HL-60/S4 (cell line): ENCODE data around the gene IL36RN.

Experiments used
- in situ Hi-C: fragments of 300-500 bp; cut with MboI; formaldehyde crosslinking; loops from 2 replicates; pipeline ENCODE4 v1.14.3; 2022; ENCODE audit warnings: low sequenced_read_pairs

The IL36RN gene

DNA sequence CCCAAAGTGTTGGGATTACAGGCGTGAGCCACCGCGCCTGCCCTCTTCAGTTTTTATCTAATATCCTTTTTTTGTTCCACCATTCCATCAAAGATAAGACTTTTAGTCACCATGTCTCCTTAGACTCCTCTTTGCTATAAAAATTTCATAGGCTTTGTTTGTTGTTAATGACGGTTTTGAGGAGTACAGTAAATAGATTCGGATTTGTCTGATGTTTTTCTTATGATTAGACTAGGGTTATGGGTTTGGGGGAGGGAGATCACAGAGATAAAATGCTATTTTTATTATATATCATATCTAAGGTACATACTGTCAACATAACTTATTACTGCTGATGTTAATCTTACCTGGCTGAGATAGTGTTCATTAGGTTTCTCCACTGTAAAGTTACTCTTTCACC lies 12.5 kb upstream of the IL36RN start:
- in situ Hi-C loops = no loop called here

DNA sequence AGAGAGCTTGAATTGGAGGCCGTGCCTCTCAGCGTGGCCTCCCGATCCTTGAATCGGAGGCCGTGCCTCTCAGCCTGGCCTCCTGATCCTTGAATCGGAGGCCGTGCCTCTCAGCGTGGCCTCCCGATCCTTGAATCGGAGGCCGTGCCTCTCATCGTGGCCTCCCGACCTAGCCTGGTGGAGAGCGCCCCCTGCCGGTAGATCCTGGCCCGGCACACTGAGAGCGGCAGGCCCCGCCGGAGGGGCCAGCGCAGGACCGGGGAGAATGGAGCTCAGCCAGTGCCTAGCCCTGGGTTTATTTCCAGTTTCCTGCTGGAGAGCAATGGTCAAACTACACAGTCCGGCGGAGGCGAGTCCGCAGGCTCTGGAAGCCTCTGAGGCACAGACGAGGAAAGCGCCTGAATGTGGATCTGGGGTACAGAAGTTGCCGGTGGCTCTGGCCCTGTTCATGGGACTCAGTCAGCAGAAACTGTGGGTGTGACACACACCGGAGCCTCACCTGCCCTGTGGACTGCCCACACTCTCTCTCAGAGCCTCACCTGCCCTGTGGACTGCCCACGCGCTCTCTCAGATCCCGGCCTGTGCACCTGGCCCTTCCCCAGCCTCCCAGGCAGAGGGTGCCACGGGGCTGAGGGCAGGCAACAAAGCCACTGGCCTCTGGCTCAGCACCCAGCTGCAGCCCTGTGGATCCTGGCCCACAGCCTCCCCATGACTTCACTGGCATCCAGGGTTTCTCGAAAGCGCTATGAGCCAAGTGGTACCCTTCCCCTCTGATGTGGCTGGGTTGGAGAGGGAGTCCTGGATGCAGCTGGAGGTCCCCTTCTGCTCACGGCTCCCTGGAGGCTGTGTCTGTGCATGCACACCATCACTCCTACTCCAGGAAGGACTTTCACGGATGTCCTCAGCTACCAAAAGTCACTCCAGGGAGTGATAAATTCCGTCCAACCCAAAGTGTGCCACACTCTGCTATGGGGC lies 7.8 kb upstream of the IL36RN start:
- in situ Hi-C loops = no loop called here

DNA sequence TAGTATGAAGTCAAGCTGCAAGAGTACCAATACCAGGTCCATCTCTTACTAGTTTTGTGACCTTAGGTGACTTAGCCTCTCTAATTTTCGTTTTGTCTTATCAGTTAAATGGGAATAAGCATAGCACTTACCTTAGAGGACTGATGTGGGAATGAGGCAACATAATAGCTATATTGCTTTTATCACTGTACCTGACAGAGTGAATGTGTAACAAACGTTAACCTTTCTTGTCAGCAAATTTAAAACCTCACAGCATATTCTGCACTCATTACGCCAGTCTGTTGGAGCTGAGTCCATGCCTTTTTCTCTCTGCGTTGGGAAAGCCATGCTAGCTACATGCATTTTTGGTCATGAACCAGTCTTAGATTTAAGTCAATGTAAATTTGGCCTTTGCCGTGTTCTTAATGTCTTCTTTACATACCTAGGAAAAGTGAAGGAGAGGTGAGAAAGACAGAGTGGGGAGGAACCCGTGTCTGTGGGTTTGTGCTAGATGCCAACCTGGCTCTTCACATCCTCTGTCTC lies 6.5 kb upstream of the IL36RN start, which contains the start of gene IL36B:
IL36B (minus strand) TSS at position 472 of the 522 bp plus-strand sequence.
- in situ Hi-C loops = no loop called here

DNA sequence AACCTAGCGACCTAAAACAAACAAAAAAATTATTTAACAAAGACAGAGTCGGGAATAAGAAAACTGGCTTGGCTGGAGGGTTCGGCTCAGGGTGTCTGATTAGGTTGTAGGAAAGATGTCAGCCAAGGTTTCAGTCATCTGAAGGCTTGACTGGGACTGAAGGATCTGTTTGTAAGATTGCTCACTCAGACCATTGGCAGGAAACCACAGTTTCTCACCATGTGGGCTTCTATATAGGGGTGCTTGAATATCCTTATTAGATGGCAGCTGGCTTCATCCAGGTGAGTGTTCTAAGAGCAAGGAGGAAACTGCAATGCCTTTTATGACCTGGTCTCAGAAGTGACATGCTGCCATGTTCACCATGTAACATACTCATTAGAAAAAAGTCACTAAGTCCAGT lies 5.3 kb upstream of the IL36RN start:
- in situ Hi-C loops = no loop called here

DNA sequence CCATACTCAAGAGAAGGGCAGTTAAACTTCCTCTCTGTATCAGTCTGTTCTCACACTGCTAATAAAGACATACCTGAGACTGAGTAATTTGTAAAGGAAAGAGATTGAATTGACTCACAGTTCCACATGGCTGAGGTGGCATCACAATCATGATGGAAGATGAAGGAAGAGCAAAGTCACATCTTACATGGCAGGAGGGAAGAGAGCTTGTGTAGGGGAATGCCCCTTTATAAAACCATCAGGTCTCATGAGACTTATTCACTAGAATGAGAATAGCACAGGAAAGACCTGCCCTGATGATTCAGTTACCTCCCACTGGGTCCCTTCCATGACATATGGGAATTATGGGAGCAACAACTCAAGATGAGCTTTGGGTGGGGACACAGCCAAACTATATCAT lies 4.9 kb upstream of the IL36RN start:
- in situ Hi-C loops = no loop called here

DNA sequence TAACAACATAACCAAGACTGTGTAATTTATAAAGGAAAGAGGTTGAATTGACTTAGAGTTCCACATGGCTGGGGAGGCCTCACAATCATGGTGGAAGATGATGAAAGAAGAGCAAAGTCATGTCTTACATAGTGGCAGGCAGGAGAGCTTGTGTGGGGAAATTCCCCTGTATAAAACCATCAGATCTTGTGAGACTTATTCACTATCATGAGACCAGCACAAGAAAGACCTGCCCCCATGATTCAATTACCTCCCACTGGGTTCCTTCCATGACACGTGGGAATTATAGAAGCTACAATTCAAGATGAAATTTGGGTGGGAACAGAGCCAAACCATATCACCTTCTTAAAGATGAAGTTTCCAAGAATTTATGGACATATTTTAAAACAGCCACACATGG lies 2.5 kb upstream of the IL36RN start:
- in situ Hi-C loops = no loop called here

DNA sequence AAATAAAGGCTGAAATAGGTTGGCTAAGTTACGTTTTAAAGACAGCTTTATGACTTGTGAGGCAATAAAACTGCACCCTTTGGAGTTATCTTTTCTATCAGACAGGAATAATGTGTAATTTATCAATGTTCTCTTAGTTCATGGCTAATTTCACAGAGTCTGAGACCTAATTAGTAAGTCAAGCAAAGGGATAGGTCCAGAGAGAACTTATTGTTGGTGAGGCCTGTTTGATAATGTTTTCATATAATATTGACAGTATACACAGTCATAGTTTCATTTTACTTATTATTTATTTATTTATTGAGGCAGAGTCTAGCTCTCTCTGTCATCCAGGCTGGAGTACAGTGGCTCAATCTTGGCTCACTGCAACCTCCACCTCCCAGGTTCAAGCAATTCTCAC lies 1.9 kb upstream of the IL36RN start:
- in situ Hi-C loops = no loop called here

DNA sequence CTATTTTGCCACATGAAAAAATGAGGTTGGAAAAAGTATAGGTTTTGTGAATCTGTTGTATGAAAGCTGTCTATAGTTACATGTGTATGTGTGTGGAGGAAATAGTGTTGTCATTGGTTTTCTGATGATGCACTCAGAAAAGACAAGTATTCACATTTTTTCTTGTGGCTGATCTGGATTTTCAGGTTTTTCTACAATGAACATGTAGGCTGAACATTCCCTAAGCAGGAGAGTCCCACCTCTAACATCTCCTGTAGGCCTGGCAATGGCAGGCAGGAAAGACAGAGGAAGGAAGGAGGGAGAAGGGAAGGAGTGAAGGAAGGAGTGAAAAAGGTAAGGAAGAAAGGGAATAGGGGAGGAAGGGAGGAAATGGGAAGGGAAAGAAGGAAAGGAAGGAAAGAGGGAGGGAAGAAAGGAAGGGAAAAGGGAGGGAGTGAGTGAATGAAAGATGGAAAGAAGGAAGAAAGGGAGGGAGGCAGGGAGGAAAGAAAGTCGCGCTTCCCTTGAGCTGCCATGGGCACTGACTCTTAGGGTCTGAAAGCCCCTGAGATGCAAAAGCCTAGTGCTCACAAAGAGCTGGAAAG lies 495 bp upstream of the IL36RN start:
- in situ Hi-C loops = no loop called here

DNA sequence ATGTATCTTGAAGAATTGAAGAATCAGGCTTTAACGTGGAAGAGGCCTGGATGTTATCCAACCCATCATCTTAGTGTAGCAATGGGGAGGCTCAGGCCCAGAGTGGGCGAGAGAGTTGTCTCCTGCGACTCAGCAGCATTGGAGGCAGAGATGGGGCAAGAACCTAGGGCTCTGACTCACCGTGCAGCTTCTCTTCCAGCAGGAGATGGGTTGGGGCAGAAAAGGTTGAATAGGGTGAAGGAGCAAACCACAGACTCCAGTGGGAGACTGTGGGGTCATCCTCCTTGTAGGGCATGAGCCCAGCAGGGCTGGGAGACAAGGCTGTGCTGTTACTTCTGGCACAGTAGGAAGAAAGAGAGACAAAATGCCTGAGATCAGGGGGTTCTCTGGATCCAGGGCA lies 1.4 kb downstream of the IL36RN start:
- in situ Hi-C loops = no loop called here

DNA sequence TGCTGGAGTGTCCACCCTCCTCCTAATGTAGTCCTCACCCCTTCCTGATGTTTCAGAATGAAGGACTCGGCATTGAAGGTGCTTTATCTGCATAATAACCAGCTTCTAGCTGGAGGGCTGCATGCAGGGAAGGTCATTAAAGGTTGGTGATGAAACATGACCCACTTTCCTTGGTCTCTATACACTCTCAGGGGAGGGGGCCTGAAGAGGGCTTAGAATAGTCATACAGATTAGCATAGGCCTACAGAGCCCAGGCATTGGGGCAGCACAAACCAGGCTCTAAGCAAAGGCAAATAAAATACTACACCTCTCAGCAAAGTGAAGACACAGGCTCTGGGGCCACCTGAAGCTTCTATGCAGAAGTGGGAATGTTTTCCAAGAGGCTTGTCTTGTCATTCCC lies 1.8 kb downstream of the IL36RN start:
- in situ Hi-C loops = no loop called here

DNA sequence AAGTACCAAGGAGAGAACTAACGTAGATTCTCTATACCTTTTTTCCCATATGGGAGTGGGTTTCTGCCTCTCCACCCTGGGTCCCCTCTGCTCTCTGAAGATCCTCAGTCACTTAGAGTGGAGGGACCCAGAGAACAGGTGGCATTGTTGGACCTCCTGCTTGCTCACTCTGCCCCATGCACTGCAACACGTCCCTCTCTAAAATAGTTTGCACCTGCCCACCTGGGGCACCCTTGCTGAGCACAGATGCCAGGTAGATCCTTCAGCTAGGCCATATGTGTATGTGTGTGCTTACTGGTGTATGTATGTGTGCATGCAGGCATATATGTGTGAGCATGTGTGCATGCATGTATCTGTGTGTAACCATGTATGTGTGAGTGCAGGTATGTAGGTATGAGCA lies 2.2 kb downstream of the IL36RN start:
- in situ Hi-C loops = no loop called here

DNA sequence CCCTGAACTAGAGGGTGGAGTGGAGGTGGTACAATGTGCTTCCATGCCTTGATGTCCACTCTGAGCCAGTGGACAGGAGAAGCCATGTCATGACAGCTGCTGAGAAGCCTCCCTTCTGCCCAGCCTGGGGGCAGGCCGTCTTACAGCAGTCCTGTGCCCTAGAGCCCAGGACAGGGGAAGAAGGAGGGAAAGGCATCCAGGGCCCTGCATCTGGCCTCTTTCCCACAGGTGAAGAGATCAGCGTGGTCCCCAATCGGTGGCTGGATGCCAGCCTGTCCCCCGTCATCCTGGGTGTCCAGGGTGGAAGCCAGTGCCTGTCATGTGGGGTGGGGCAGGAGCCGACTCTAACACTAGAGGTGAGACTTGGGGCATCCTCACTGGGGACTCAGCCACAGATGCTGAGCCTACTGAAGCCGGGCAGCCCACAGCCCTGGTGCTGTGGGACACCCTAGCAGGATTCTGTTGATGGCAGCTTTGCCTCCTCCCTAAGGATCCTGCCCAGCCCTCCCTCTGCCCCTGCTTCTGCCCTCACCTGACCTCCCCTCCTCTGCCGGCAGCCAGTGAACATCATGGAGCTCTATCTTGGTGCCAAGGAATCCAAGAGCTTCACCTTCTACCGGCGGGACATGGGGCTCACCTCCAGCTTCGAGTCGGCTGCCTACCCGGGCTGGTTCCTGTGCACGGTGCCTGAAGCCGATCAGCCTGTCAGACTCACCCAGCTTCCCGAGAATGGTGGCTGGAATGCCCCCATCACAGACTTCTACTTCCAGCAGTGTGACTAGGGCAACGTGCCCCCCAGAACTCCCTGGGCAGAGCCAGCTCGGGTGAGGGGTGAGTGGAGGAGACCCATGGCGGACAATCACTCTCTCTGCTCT lies 3.1 kb downstream of the IL36RN start:
- in situ Hi-C loops = no loop called here

DNA sequence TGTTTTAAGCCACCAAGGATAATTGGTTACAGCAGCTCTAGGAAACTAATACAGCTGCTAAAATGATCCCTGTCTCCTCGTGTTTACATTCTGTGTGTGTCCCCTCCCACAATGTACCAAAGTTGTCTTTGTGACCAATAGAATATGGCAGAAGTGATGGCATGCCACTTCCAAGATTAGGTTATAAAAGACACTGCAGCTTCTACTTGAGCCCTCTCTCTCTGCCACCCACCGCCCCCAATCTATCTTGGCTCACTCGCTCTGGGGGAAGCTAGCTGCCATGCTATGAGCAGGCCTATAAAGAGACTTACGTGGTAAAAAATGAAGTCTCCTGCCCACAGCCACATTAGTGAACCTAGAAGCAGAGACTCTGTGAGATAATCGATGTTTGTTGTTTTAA lies 5.3 kb downstream of the IL36RN start:
- in situ Hi-C loops = no loop called here

DNA sequence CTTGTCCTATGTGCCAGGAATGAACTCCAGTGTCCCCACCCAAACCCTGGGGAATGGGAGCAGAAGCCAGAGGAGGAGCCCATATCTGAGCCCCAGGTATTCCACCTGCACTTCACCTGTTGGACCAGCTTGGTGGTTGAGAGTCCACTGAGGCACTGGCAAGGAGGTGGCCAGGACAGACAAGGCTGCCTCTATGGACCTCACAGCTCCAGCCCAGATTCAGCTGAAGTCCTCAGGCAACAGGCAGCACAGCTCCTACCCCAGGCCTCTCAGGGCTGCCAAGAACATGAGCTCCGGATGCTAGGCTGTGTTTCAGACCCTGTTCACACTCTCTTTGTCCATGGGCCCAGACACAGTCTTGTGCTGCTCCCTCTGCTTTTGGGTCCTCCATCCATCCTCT lies 5.9 kb downstream of the IL36RN start:
- in situ Hi-C loops = no loop called here

DNA sequence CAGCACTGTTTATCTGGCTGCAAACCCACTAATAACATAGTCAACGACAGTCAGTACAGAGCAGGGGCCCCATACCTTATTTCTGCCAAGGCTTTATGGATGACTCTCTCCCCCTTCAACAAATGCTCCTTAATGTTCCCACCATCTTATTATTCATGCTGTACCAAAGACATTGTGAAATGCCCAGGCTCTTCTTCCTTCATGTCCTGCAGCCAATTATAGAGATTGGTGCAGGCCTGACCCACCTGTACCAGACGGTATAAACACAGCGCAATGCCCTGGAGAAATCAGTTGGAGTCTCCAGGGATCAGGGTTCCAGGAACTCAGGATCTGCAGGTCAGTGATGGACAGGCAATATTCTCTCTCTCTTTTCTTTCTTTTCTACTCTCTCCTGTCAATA lies 8.7 kb downstream of the IL36RN start, which contains the start of gene IL1F10:
IL1F10 (plus strand) TSS at position 290 of the 400 bp plus-strand sequence. CDS start 4,769 bp downstream, outside the sequence.
- in situ Hi-C loops = no loop called here

DNA sequence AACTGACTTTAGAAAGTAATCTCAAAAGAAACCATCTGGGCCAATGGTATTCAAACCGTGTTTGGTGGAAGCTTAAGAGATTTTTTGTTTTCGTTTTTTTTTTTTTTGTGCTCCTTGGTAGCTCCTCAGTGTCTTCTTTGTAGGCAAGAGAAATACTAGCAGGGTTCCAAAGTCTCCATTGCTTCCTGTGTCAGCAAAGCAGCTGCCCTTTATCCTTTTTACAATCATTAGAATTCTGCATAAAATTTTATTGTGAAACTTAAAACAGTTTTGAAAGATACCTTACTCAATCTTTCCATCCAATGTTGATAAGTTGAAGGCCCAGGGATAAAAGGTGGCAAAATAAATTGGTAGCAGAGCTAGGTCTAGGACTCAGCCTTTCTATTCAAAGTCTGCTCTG lies 9.3 kb downstream of the IL36RN start:
- in situ Hi-C loops = no loop called here

DNA sequence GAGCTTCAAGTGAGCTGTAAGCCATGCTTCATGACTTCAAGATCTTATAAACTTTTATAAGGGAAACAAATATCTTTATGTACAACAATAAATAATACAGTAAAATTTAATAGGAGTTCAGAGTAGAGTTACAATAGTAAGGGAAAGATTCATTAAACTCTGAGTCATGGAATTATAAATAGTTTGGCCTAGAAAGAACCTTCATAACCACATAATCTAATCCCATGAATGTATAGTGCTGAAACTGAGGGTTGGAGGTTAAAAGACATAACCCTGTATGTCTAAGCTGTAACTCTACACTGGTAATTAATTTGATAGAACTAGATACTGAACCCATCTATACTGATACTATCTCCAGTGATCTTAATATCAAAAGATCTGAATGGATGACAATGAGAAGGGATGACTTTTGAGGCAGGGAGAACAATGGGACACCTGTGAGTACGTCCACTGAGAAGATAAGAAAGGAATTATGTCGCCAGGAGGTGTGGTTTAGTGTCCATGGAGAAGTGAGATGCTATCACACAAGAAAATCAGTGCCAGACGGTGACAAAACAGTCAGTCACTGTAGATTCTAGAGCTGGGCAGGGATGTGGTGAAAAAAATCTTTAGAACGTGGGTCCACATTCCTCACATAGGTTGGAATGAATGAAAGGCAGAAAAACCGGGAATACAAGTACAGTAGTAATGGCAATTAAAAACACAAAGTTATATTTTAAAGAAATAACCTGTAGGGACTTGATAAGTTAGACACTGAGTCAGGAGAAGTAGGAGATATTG lies 9.9 kb downstream of the IL36RN start:
- in situ Hi-C loops = no loop called here

DNA sequence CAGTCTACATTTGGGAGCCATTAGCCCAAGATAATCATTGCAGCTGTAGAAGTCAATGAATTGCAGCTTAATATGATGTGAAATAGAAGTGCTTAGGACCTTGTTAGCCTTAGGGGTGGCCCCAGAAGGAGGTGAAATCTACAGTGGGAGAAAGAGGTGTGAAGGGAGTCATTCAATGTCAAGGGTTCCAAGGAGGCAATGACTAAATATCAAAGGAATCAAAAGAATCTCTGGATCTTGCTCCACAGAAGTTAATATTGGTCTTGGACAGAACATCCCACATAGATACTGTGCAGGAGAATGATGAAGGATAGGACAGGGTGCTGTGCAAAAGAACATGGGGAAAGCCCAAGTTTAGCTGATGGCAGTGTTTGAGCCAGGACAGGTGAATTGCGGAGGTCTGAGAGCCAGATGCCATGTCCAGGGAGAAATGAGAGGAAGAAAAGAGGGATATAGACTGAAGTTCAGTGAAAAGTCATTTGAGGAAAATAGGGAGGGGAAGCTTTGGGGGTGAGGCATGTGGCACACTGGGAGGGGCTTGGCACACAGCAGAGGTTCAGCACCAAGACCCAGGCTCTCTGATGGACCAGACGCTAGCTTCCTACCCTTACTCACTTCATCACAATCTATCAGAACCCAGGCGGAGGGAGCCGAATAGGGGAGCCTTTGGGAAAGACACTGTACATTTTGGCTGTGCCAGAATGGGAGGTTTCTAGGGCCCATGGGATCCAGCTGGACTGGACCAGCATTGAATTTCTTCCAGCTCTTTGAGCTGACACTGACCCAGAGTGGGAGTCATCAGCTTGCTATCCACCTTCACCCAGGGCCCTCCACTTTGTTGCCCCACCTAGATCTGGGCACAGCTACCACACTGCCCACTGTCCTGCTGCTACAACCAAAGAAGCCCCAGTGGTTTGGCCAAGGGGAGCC lies 10.9 kb downstream of the IL36RN start:
- in situ Hi-C loops = no loop called here

DNA sequence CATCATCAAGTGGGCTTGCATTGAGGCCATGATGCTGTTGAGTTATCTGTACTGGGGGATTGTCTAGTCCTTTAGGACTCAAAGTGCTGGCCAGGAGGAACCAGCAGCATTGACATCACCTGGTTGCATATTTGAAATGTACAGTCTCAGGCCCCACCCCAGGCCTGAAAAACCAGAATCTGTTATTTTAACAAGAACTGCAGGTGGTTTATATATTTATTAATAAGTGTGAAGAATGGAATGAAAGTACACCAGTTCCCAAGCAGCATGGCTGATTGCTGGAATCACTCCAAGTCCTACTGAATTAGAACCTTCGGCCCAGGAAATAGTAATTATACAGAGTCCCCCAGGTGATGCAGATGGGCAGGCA lies 11.6 kb downstream of the IL36RN start:
- in situ Hi-C loops = no loop called here
